ENCODE results near the gene PPM1F. TPM values are rescaled to one million over a fixed set of nuclear protein-coding genes. Genes with fewer than 3 reads are reported as not detected.

The PPM1F gene
- total RNA-seq, 5 donors from 2014 or later (not counting 1 experiment from before 2014, with no cell fraction given) = 18.7 to 29.9 (median 24.4) TPM

DNA sequence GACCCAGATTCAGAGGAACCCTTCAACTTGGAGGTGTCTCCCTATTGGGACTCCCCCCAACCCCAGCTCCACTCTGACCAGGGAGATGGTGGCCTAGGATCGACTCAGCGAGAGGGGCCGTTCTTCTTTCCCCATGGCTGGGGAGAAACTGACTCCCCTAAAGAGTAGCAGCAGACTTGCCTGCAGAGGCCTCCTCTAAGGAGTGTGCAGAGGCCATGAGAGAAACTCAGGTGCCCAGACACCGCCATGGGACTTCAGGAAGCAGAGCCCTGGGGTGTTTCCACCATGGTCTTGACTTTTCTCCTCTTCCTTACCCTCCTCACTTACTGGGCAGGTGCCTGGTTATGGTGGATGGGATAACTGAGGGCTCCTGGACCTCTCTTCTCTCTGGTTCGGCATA, 32.6 kb upstream of the PPM1F start:
- Histone ChIP-seq H3K4me1 (ENCODE audit: control insufficient read depth in 1 of 2, extremely low read depth in 1 of 2, insufficient read depth in 2 of 2, low read length in 2 of 2) (peaks cover 2 to 23% of the 10 kb centered on the region in 2 experiments), H3K36me3 (ENCODE audit: control insufficient read depth in 2 of 2, extremely low read depth in 1 of 2, insufficient read depth in 1 of 2, low read length in 1 of 2) (no peaks in the 10 kb centered on the region), H3K9me3 (no peaks in the 10 kb centered on the region), H3K27me3 (replicated peaks in 1 of 2; ENCODE audit: control insufficient read depth in 2 of 2, extremely low read depth in 1 of 2, insufficient read depth in 2 of 2, low read length in 1 of 2) (peaks cover 0 to 13% of the 10 kb centered on the region in 2 experiments), H3K4me3 (ENCODE audit: control insufficient read depth in 1 of 2, extremely low read depth in 1 of 2, low read length in 1 of 2) (no peak overlapping the region), H3K27ac (ENCODE audit: low read length) (no peak overlapping the region)
- ChIA-PET POLR2A (no interaction called here), CTCF (interaction anchor here in 1 of 2 donors (0.7 kb wide), 1 partner anchor 209 kb away, joined by 5 read pairs; no protein-coding TSS in a partner anchor)
- no peaks in the 10 kb centered on the region for H3K36me3 Mint-ChIP-seq
- peaks cover 0 to 24% (median 24%) of the 10 kb centered on the region in 3 donors for H3K4me1 Mint-ChIP-seq
- no peak overlapping the region for H3K27ac Mint-ChIP-seq
- ATAC-seq (replicated peaks in 1 of 4) = no peak
- H3K4me3 Mint-ChIP-seq = no peak overlapping the region
- H3K27me3 Mint-ChIP-seq = no peaks in the 10 kb centered on the region
- WGBS (ENCODE audit: insufficient coverage) = 79% methylated on average over 2 of the region's 5 CpGs
- DNase-seq = no peak
- H3K9me3 Mint-ChIP-seq = no peaks in the 10 kb centered on the region

GRCh38 chr22:21984793-21985192, 32.1 kb upstream of the PPM1F start:
- ChIA-PET CTCF (no interaction called here), POLR2A (no interaction called here)
- H3K36me3 ChIP-seq (ENCODE audit: control insufficient read depth in 2 of 2, extremely low read depth in 1 of 2, insufficient read depth in 1 of 2, low read length in 1 of 2) = no peaks in the 10 kb centered on the region
- H3K9me3 ChIP-seq = no peaks in the 10 kb centered on the region
- DNase-seq (no peak), ATAC-seq (replicated peaks in 1 of 4) (no peak)
- H3K27me3 ChIP-seq (replicated peaks in 1 of 2; ENCODE audit: control insufficient read depth in 2 of 2, extremely low read depth in 1 of 2, insufficient read depth in 2 of 2, low read length in 1 of 2) = peaks cover 0 to 12% of the 10 kb centered on the region in 2 experiments
- Mint-ChIP-seq H3K36me3 (no peaks in the 10 kb centered on the region), H3K9me3 (no peaks in the 10 kb centered on the region), H3K4me3 (peak overlapping the region in 1 of 3 donors; percentile 15), H3K4me1 (peaks cover 0 to 28% (median 27%) of the 10 kb centered on the region in 3 donors), H3K27me3 (no peaks in the 10 kb centered on the region), H3K27ac (no peak overlapping the region)
- no peak overlapping the region for H3K4me3 ChIP-seq (ENCODE audit: control insufficient read depth in 1 of 2, extremely low read depth in 1 of 2, low read length in 1 of 2)
- peaks cover 2 to 23% of the 10 kb centered on the region in 2 experiments for H3K4me1 ChIP-seq (ENCODE audit: control insufficient read depth in 1 of 2, extremely low read depth in 1 of 2, insufficient read depth in 2 of 2, low read length in 2 of 2)
- H3K27ac ChIP-seq (ENCODE audit: low read length) = no peak overlapping the region
- 64% methylated on average over 4 of the region's 7 CpGs for WGBS (ENCODE audit: insufficient coverage)

GRCh38 chr22:21982338-21982965, 29.8 kb upstream of the PPM1F start, which contains the start of gene TOP3B:
TSS of gene TOP3B (minus strand) at chr22:21982787. CDS start at chr22:21975709, 7,078 bp downstream.
- Mint-ChIP-seq H3K4me1 (peaks cover 20 to 49% (median 41%) of the 10 kb centered on the region in 3 donors), H3K27ac (peak within 1 kb of the TSS; percentile 84 to 87), H3K4me3 (peak within 1 kb of the TSS; percentile 88 to 89 (median 88)), H3K36me3 (peaks cover 7% of the 10 kb centered on the region), H3K9me3 (no peaks in the 10 kb centered on the region), H3K27me3 (no peaks in the 10 kb centered on the region)
- Histone ChIP-seq H3K4me1 (ENCODE audit: control insufficient read depth in 1 of 2, extremely low read depth in 1 of 2, insufficient read depth in 2 of 2, low read length in 2 of 2) (peaks cover 2 to 26% of the 10 kb centered on the region in 2 experiments), H3K27me3 (replicated peaks in 1 of 2; ENCODE audit: control insufficient read depth in 2 of 2, extremely low read depth in 1 of 2, insufficient read depth in 2 of 2, low read length in 1 of 2) (peaks cover 0 to 5% of the 10 kb centered on the region in 2 experiments), H3K4me3 (ENCODE audit: control insufficient read depth in 1 of 2, extremely low read depth in 1 of 2, low read length in 1 of 2) (peak within 1 kb of the TSS; percentile 86 to 91), H3K27ac (ENCODE audit: low read length) (peak within 1 kb of the TSS; percentile 70), H3K9me3 (no peaks in the 10 kb centered on the region), H3K36me3 (ENCODE audit: control insufficient read depth in 2 of 2, extremely low read depth in 1 of 2, insufficient read depth in 1 of 2, low read length in 1 of 2) (peaks cover 4 to 5% of the 10 kb centered on the region in 2 donors)
- ChIA-PET POLR2A (interaction anchor here in 1 of 2 donors (0.5 kb wide), 1 partner anchor 1127 kb away, joined by 8 read pairs; no protein-coding TSS in a partner anchor), CTCF (interaction anchor here in 1 of 2 donors (0.6 to 1.3 kb wide), 5 partner anchors 10 to 579 kb away, joined by 3 to 4 read pairs (median 3); partner anchors contain the start of gene PPM1F)
- ATAC-seq (replicated peaks in 1 of 4) (peak; percentile 92 to 97 (median 95)), DNase-seq (peak; percentile 43 to 85 (median 73))
- under 1% methylated on average over 47 of the region's 54 CpGs for WGBS (ENCODE audit: insufficient coverage)

- ChIA-PET POLR2A (no interaction called here), CTCF (interaction anchor here in 1 of 2 donors (0.9 to 1.3 kb wide), 4 partner anchors 10 to 46 kb away, joined by 3 to 4 read pairs (median 3); partner anchors contain the start of gene PPM1F)
- H3K27me3 Mint-ChIP-seq = no peaks in the 10 kb centered on the region
- peak overlapping the region; percentile 88 to 89 (median 88) for H3K4me3 Mint-ChIP-seq
- H3K9me3 Mint-ChIP-seq = no peaks in the 10 kb centered on the region
- WGBS (ENCODE audit: insufficient coverage) = no CpG with 5 or more reads among the region's 2 CpGs
- ATAC-seq (replicated peaks in 1 of 4) (no peak), DNase-seq (no peak)
- peak overlapping the region; percentile 84 to 87 for H3K27ac Mint-ChIP-seq
- Histone ChIP-seq H3K4me3 (ENCODE audit: control insufficient read depth in 1 of 2, extremely low read depth in 1 of 2, low read length in 1 of 2) (peak overlapping the region; percentile 86 to 91), H3K36me3 (ENCODE audit: control insufficient read depth in 2 of 2, extremely low read depth in 1 of 2, insufficient read depth in 1 of 2, low read length in 1 of 2) (peaks cover 4 to 5% of the 10 kb centered on the region in 2 donors), H3K4me1 (ENCODE audit: control insufficient read depth in 1 of 2, extremely low read depth in 1 of 2, insufficient read depth in 2 of 2, low read length in 2 of 2) (peaks cover 2 to 26% of the 10 kb centered on the region in 2 experiments), H3K27me3 (replicated peaks in 1 of 2; ENCODE audit: control insufficient read depth in 2 of 2, extremely low read depth in 1 of 2, insufficient read depth in 2 of 2, low read length in 1 of 2) (peaks cover 0 to 5% of the 10 kb centered on the region in 2 experiments), H3K9me3 (no peaks in the 10 kb centered on the region), H3K27ac (ENCODE audit: low read length) (peak overlapping the region; percentile 70)
- peaks cover 26 to 50% (median 44%) of the 10 kb centered on the region in 3 donors for H3K4me1 Mint-ChIP-seq
- H3K36me3 Mint-ChIP-seq = peaks cover 7% of the 10 kb centered on the region
Measured at GRCh38 chr22:21981874-21982273, 29.2 kb upstream of the PPM1F start.

DNA sequence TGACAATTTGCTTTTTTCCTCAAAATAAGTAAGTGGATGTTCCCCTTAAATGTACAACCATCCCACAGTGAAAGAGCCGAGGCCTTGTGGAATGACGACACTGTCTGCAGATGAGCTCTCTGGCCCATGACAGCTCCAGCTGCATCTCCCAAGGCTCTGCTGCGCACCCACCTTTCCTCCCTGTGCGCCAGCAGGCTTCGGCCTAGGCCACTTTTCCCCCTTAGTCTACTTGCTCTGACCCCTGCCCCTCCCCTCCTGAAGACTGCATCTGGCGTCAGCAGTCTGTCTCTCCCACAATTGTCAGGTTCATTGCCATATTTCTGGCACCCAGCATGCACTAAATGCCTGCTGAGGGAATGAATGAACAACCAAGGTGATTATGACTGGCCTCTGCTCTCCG, 27.9 kb upstream of the PPM1F start:
- no peaks in the 10 kb centered on the region for H3K9me3 ChIP-seq

DNA sequence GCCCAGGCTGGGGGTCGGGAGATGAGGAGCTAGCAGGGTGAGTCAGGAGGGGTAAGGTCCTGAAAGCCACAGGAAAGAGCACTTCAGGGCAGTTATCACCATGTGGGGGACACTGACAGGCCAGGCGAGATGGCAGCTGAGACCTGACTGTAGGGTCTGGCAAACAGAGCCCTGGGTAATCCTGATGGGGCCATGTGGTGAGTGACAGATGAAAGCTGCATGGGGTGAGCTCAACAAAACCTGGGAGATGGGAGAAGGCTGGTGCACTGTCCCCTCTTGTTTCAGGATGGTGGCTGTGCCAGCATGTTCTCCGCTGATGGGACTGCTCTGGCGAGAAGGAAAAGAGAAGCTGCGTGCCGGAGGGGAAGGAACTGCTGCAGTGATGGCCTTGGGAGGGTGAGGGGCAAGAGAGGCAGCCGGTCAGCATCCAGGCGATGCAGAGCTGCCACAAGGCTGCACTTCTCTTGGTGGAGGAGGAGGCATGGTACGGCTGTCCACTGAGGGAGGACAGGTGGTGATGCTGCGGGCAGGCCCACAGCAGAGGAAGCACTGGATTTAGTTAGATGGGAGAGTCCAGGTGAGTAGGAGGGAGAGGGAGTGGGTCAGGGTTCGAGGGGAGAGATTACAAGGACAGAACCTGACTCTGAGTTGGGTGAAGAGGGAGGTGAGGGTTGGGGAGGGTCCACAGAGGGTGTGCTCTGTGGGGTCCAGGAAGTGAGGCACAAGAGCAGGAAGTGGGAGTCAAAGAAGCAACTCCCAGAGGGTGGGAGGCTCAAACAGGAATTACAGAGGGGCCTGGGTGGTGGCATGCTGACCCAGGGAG, 26.1 kb upstream of the PPM1F start:
- Histone ChIP-seq H3K9me3 (no peaks in the 10 kb centered on the region), H3K27me3 (replicated peaks in 1 of 2; ENCODE audit: control insufficient read depth in 2 of 2, extremely low read depth in 1 of 2, insufficient read depth in 2 of 2, low read length in 1 of 2) (no peaks in the 10 kb centered on the region), H3K4me1 (ENCODE audit: control insufficient read depth in 1 of 2, extremely low read depth in 1 of 2, insufficient read depth in 2 of 2, low read length in 2 of 2) (peaks cover 2 to 26% of the 10 kb centered on the region in 2 experiments), H3K27ac (ENCODE audit: low read length) (no peak overlapping the region), H3K4me3 (ENCODE audit: control insufficient read depth in 1 of 2, extremely low read depth in 1 of 2, low read length in 1 of 2) (no peak overlapping the region), H3K36me3 (ENCODE audit: control insufficient read depth in 2 of 2, extremely low read depth in 1 of 2, insufficient read depth in 1 of 2, low read length in 1 of 2) (peaks cover 17 to 23% of the 10 kb centered on the region in 2 donors)
- ATAC-seq (replicated peaks in 1 of 4) (no peak), DNase-seq (no peak)
- peaks cover 42 to 58% (median 51%) of the 10 kb centered on the region in 3 donors for H3K4me1 Mint-ChIP-seq
- POLR2A ChIA-PET = interaction anchor here in 1 of 2 donors (0.5 kb wide), 1 partner anchor 403 kb away, joined by 5 read pairs; no protein-coding TSS in a partner anchor
- H3K4me3 Mint-ChIP-seq = no peak overlapping the region
- WGBS (ENCODE audit: insufficient coverage) = 92% methylated on average over 11 of the region's 11 CpGs
- H3K9me3 Mint-ChIP-seq = no peaks in the 10 kb centered on the region
- CTCF ChIA-PET = interaction anchor here (0.6 kb wide), 2 partner anchors 8 to 333 kb away, joined by 5 to 8 read pairs; no protein-coding TSS in a partner anchor
- peaks cover 17% of the 10 kb centered on the region for H3K36me3 Mint-ChIP-seq
- H3K27ac Mint-ChIP-seq = peak overlapping the region in 1 of 2 donors; percentile 44
- H3K27me3 Mint-ChIP-seq = no peaks in the 10 kb centered on the region

More for the DNA sequence above, 27.9 kb upstream of the PPM1F start:
- H3K27me3 ChIP-seq (replicated peaks in 1 of 2; ENCODE audit: control insufficient read depth in 2 of 2, extremely low read depth in 1 of 2, insufficient read depth in 2 of 2, low read length in 1 of 2) = peaks cover 0 to 5% of the 10 kb centered on the region in 2 experiments
- ATAC-seq (replicated peaks in 1 of 4) (no peak), DNase-seq (no peak)
- peaks cover 11% of the 10 kb centered on the region for H3K36me3 Mint-ChIP-seq
- H3K4me1 ChIP-seq (ENCODE audit: control insufficient read depth in 1 of 2, extremely low read depth in 1 of 2, insufficient read depth in 2 of 2, low read length in 2 of 2) = peaks cover 2 to 26% of the 10 kb centered on the region in 2 experiments
- CTCF ChIA-PET = no interaction called here
- no peak overlapping the region for H3K27ac Mint-ChIP-seq
- H3K4me3 Mint-ChIP-seq = peak overlapping the region in 2 of 3 donors; percentile 25 to 89
- no peaks in the 10 kb centered on the region for H3K9me3 Mint-ChIP-seq
- peaks cover 6 to 7% of the 10 kb centered on the region in 2 donors for H3K36me3 ChIP-seq (ENCODE audit: control insufficient read depth in 2 of 2, extremely low read depth in 1 of 2, insufficient read depth in 1 of 2, low read length in 1 of 2)
- no peak overlapping the region for H3K4me3 ChIP-seq (ENCODE audit: control insufficient read depth in 1 of 2, extremely low read depth in 1 of 2, low read length in 1 of 2)
- H3K4me1 Mint-ChIP-seq = peaks cover 39 to 58% (median 51%) of the 10 kb centered on the region in 3 donors
- POLR2A ChIA-PET = no interaction called here
- H3K27ac ChIP-seq (ENCODE audit: low read length) = no peak overlapping the region
- no peaks in the 10 kb centered on the region for H3K27me3 Mint-ChIP-seq
- WGBS (ENCODE audit: insufficient coverage) = 100% methylated on average over 5 of the region's 7 CpGs

Data from T-cell (primary cell).